Right ventricle myocardium inferior (tissue), 1 donor: ENCODE data around the gene NIBAN1. TPM values are rescaled to one million over a fixed set of nuclear protein-coding genes. Genes with fewer than 3 reads are reported as not detected.
"Not testable (repeated sequence)": the region's sequence is repeated elsewhere in the genome, so short reads cannot be mapped to it uniquely, and the experiment has no call there.

Source experiments
- ATAC-seq: fragments of 200-7000 bp; cut with Tn5 transposase; one replicate; pipeline ENCODE4 v1.9.1; 2020; ENCODE audit warnings: mild to moderate bottlenecking, moderate library complexity
- DNase-seq: peaks from one replicate; pipeline ENCODE4 v3.0.0; 2021; ENCODE audit errors: missing footprints
- intact Hi-C: fragments of 100-400 bp; cut with DNase I; formaldehyde crosslinking; loops from one replicate; pipeline ENCODE4 v1.11.0; 2022
- long read RNA-seq: library from polyadenylated mRNA; unstranded; transcript quantifications from one replicate; pipeline ENCODE4 v2.0.0, GENCODE V29; 2021
- total RNA-seq: library from RNA; stranded (reverse); fragmentation: NEBNext Ultra II Directional; extraction: Animal tissue kit (Norgen Biotek cat#: 25700); gene quantifications from one replicate; pipeline ENCODE4 v1.2.1, GENCODE V29; 2021
- donor health status: DM: no; HTN: yes; CAD: no; lungs with severe emphysema.

Gene NIBAN1, protein sequence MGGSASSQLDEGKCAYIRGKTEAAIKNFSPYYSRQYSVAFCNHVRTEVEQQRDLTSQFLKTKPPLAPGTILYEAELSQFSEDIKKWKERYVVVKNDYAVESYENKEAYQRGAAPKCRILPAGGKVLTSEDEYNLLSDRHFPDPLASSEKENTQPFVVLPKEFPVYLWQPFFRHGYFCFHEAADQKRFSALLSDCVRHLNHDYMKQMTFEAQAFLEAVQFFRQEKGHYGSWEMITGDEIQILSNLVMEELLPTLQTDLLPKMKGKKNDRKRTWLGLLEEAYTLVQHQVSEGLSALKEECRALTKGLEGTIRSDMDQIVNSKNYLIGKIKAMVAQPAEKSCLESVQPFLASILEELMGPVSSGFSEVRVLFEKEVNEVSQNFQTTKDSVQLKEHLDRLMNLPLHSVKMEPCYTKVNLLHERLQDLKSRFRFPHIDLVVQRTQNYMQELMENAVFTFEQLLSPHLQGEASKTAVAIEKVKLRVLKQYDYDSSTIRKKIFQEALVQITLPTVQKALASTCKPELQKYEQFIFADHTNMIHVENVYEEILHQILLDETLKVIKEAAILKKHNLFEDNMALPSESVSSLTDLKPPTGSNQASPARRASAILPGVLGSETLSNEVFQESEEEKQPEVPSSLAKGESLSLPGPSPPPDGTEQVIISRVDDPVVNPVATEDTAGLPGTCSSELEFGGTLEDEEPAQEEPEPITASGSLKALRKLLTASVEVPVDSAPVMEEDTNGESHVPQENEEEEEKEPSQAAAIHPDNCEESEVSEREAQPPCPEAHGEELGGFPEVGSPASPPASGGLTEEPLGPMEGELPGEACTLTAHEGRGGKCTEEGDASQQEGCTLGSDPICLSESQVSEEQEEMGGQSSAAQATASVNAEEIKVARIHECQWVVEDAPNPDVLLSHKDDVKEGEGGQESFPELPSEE
- total RNA-seq = 354 TPM
- long read RNA-seq, full-length matches to known transcripts = 32 of 136 reads
- long read RNA-seq, partial matches to known transcripts = 6 of 136 reads
- long read RNA-seq, other reads (novel, unspliced or antisense) = 98 of 136 reads

DNA sequence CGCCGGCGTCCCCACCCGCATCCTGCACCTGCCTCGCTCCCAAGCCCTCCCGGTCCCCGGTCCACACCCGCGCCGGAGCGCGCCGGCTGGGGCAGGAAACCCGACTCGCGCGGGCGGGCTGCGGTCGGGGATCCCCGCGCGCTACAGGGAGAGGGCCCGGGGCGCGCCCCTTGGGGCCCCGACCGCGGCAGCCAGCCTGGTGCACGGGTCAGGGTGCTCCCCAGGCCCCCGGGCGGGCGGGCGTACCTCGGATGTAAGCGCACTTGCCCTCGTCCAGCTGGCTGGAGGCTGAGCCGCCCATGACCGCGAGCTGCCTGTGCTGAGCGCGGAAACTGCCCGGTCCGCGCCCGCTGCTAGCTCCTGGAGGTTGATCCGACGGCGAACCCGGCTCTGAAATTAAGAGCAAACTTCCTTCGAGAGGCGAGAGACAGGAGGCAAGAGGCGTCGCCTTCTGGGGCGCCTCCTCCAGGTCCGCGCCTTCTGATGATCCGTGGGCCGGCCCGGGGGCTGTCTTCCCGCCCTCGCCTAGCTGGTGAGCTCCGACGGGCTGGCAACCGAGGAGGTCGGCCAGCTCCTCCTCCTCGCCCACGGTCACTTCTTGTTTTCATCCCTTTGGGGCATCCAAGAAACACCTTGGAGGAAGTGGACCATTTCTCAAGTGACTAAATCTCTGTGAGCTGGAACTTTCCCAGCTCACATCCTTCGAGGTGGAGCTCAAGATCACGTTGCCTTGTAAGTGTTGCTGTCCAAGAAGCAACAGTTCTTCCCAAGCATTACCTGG lies at the start of gene NIBAN1:
NIBAN1 (minus strand) TSS at position 453 of the 781 bp plus-strand sequence; CDS start at position 301, 152 bp downstream.
- ATAC-seq = peak; percentile 70
- peak; percentile 89 for DNase-seq
- intact Hi-C loops = loop anchor here (5.0 kb wide), 2 partner anchors 82 to 147 kb away; no protein-coding TSS in a partner anchor

DNA sequence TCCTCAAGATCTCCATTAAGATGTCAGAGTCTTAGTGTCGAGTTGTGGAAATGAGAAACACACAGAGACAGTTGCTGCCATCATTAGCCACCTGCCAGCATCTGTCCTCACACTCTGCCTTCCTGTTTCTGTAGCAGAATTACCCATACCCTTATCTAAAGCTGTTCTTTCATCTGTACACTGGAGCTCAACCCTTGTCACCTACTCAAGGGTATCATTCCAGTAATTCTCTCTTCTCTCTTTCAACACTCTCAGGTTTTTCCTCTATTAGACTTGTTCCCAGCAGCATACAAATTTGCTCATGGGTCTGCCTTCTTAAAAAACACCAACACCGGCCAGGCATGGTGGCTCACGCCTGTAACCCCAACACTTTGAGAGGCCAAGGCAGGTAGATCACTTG lies 43.7 kb upstream of the NIBAN1 start:
- ATAC-seq = no peak
- intact Hi-C loops = no loop called here
- no peak for DNase-seq

GRCh38 chr1:185017338-185017737 lies 43.0 kb upstream of the NIBAN1 start:
- DNase-seq = no peak
- intact Hi-C loops = no loop called here
- no peak for ATAC-seq

DNA sequence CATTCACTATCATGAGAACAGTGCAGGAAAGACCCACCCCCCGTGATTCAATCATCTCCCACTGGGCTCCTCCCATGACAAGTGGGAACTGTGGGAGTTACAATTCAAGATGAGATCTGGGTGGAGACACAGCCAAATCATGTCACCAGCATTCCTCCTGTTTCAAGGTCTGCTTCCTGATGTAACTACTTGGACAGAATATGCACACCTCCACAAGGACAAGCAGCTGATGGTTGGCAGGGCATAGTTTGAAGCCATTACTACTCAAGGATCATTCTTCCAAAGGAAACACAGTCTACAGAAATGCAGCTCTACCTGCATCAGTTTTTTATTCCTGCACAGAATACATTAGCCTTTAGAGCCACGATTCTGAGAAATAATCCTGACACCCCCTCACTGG lies 42.6 kb upstream of the NIBAN1 start:
- ATAC-seq (no peak), DNase-seq (no peak)
- intact Hi-C loops = no loop called here

DNA sequence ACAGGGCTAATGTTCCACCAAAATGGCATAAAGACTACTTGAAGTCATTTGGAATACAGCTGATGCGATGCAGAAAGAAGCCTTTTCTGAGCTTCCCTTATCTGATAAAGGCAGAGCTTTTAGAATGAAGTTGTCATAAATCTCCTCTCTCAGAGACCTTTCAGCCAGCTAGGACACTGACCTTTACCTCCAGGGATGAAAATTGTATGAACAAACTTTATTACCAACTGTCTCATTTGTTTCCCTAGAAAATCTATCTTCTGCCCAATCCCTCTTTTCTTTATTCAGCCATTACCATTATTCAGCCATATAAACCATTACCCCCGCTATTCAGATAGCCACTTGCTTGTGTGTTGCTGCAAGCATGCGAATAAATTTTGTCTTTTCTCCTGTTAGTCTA lies 41.3 kb upstream of the NIBAN1 start:
- DNase-seq = no peak
- no peak for ATAC-seq
- intact Hi-C loops = no loop called here

DNA sequence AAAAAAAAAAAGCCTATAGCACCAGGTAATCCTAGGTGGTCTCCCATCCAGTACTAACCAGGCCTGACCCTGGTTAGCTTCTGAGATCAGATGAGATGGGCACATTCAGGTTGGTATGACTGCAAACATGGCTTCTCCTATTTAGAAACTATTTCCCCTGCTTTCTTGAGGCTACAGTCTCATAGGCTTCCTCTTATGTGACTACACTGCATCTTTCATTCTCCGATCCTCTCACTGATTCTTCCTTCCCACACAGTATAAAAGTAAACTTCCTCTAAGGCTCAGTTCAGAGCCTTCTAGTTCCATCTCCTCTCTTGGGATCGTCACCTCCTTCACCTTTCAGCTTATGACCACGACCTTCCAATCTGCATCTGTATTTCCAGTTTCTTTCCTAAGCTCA lies 40.6 kb upstream of the NIBAN1 start:
- DNase-seq = no peak
- intact Hi-C loops = no loop called here

DNA sequence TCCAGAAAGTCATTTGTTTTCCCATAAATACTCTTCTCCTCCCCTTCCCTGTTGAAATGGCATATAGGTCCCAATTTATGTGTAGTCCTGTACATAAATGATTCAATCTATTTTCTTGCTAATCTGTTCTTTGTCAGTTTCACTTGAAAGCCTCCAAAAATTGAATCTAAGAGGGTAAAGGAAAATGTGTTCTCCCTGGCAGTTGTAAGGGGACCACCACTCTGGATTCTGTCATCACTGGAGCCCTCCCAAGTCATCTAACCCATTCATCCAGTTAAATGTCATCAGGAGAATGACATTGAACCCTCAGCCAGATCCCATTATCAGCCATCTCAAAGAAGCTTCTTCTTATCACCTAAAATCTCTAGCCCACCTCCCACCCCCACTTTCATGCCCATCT lies 36.1 kb upstream of the NIBAN1 start:
- intact Hi-C loops = no loop called here
- no peak for DNase-seq
- ATAC-seq = no peak

More for the DNA sequence above, 40.6 kb upstream of the NIBAN1 start:
- ATAC-seq = no peak

DNA sequence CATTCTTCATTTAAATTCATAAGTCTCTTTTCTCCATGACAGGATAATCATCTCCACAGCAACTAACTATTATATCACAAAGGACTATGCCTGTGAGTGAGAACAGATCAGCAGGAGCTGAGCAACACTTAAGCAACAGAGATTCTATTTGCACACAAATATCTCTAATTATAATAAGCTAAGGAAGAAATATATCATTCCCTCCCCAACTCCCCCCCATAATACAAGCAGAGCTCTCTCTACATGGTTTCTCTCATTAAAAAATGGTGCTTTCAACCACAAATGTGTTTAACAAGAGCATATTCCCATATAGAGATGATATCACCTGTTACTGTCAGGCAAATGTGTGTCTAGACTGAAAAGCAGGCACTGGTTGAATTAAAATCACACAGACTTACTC lies 34.5 kb upstream of the NIBAN1 start:
- intact Hi-C loops = no loop called here
- no peak for DNase-seq
- no peak for ATAC-seq

GRCh38 chr1:185001312-185001880 lies 27.1 kb upstream of the NIBAN1 start:
- intact Hi-C loops, DNase-seq, ATAC-seq: not testable (repeated sequence)

DNA sequence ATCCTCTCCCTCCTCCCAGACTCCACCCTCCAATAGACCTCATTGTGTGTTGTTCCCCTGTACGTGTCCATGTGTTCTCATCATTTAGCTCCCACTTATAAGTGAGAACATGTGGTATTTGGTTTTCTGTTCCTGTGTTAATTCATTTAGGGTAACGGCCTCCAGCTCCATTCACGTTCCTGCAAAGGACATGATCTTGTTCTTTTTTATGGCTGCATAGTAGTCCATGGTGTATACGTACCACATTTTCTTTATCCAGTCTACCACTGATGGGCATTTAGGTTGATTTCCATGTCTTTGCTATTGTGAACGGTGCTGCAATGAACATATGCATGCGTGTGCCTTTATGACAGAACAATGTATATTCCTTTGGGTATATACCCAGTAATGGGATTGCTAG lies 25.7 kb upstream of the NIBAN1 start:
- DNase-seq, intact Hi-C loops, ATAC-seq: not testable (repeated sequence)

GRCh38 chr1:184994301-184994700 lies 20.0 kb upstream of the NIBAN1 start:
- DNase-seq = no peak
- intact Hi-C loops = no loop called here
- ATAC-seq = no peak

- DNase-seq (no peak), ATAC-seq (no peak)
- intact Hi-C loops = no loop called here
Observed at GRCh38 chr1:184992271-184992670, 18.0 kb upstream of the NIBAN1 start.

GRCh38 chr1:184990204-184990603 lies 15.9 kb upstream of the NIBAN1 start:
- intact Hi-C loops = no loop called here

GRCh38 chr1:184988506-184988905 lies 14.2 kb upstream of the NIBAN1 start:
- intact Hi-C loops = no loop called here
- no peak for ATAC-seq
- DNase-seq = no peak

More at GRCh38 chr1:184990204-184990603, 15.9 kb upstream of the NIBAN1 start:
- ATAC-seq (no peak), DNase-seq (no peak)

DNA sequence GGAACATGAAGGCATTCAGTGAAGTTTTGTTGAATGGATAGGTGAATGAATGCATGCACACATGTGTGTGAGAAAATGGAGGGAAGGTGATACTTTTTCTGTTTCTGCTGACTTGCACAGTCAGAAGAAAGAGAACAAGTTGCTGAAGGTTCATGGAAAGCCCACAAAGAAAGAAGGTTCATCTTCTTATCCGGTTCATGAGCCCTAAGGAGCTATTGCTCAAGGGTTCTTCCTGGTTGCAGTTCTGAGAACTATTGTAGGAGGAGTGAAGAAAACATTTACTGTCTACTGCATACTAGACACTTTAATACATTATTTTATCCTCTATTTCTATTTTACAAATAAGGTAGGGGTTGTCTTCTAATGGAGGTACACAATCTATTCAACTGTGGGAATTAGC lies 13.4 kb upstream of the NIBAN1 start:
- intact Hi-C loops = no loop called here
- DNase-seq (no peak), ATAC-seq (no peak)

DNA sequence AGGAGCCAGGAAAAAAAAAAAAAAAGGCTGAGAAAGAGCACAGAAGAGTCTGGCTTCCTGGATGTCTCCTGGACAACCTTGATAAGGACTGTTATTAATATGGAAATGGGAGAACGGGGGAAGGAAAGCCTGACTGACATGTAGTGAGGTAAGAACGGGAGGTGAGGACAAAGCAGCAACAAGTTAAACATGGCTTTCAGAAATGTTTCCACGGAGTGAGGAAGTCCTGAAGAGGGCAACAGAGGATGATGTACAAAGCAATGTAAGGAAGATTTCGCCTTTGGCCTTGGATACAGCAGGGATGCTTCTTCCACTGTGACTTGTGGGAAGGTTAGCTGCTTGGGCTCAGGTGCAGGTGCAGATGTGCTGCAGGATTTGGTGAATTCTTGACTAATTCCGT lies 11.9 kb upstream of the NIBAN1 start:
- intact Hi-C loops = no loop called here
- ATAC-seq (no peak), DNase-seq (no peak)

DNA sequence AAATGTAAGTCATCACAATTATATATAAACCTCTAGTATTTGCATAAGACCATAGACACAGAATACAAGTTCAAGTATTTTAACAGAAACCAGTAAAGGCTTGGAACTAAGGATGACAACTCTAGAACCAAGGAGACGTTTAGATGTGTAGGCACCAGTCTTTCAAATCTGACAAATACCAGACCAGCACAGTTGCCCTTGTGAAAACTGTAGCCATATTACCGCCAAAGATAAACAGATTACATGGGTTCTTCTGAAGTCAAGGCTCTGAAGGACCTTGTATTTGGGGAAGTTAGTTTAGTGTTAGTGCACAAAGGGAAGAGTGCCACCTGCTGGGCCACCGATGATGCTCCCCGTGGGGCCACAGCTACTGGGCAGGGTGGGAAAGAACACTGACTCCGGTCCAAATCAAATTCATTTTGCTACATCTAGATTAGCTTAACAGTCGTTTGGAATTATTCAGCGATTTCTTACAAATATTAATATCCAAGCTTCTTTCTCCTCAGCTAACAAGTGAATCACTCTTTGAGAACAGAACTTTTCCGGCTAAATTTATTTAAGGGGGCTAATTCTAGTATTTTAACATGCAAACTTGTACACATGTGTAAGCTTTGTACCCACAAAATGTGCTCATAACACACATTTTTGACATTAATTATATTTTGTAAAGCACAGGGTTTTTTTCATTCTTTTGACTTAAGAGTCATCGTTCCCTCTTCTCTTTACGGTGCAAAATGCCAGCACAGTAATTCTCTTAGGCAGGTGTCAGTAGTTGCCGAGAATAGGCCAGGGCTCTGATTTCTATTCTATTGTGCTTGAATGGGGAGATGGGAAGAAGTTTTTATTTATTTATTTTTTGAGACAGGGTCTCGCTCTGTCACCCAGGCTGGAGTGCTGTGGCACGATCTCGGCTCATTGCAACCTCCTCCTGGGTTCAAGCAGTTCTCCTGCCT lies 8.0 kb upstream of the NIBAN1 start:
- DNase-seq (peak; percentile 91), ATAC-seq (peak; percentile 98)
- intact Hi-C loops = loop anchor here (1.0 kb wide), 1 partner anchor 177 kb away; no protein-coding TSS in a partner anchor
